Measurements from ENCODE around the gene FILIP1L. TPM values are rescaled to one million over a fixed set of nuclear protein-coding genes. Genes with fewer than 3 reads are reported as not detected.

Gene FILIP1L
- total RNA-seq, 2 experiments from 2014 or later: not detected

- Histone ChIP-seq H2AFZ (ENCODE audit: low read length) (no peak overlapping the region), H3K4me1 (ENCODE audit: insufficient read depth, low read length, poor library complexity, severe bottlenecking) (no peaks in the 10 kb centered on the region), H3K9me2 (ENCODE audit: insufficient read depth, low read length) (0 out of 2 replicates have a peak, but pooled peaks cover 3% of the 10 kb centered on the region), H4K20me1 (ENCODE audit: insufficient read depth, low read length) (no peaks in the 10 kb centered on the region), H3K4me2 (ENCODE audit: low read length) (no peak overlapping the region), H3K36me3 (ENCODE audit: insufficient read depth, low read length) (peaks cover 12% of the 10 kb centered on the region), H3K79me2 (ENCODE audit: insufficient read depth, low read depth, low read length) (no peaks in the 10 kb centered on the region), H3K9me3 (ENCODE audit: low read length) (peaks cover 10% of the 10 kb centered on the region), H3K4me3 (ENCODE audit: low read depth, low read length, poor library complexity, severe bottlenecking) (no peak overlapping the region), H3K27ac (ENCODE audit: low read depth, low read length, poor library complexity, severe bottlenecking) (no peak overlapping the region)
- no peak for DNase-seq (ENCODE audit: low spot score)
- POLR2A ChIA-PET: interaction anchor here (0.7 to 1.2 kb wide), 2 partner anchors 27 to 473 kb away, joined by 3 read pairs; no protein-coding TSS in a partner anchor
- intact Hi-C loops (cut with micrococcal nuclease; ENCODE audit: unreplicated experiment): no loop called here
- TF ChIP-seq EZH2phosphoT487 (IDR thresholded peaks at IDR 0.05; ENCODE audit: borderline replicate concordance, low read depth, low read length): no peak
- no TSS peak for BruUV-seq (replicated peaks)
- CTCF ChIA-PET (ENCODE audit: unreplicated experiment): no interaction called here
These were observed 43.4 kb upstream of the FILIP1L start for GRCh38 chr3:100157685-100158084.

GRCh38 chr3:100155590-100155989 is 41.3 kb upstream of the FILIP1L start:
- no peak overlapping the region for H3K27ac ChIP-seq (ENCODE audit: low read depth, low read length, poor library complexity, severe bottlenecking)
- ChIA-PET CTCF (ENCODE audit: unreplicated experiment) (no interaction called here), POLR2A (interaction anchor here (0.7 to 1.2 kb wide), 3 partner anchors 8 to 50 kb away, joined by 3 to 10 read pairs (median 4); no protein-coding TSS in a partner anchor)
- H3K4me2 ChIP-seq (ENCODE audit: low read length): no peak overlapping the region
- H3K4me1 ChIP-seq (ENCODE audit: insufficient read depth, low read length, poor library complexity, severe bottlenecking): no peaks in the 10 kb centered on the region
- intact Hi-C loops (cut with micrococcal nuclease; ENCODE audit: unreplicated experiment): no loop called here
- H3K9me3 ChIP-seq (ENCODE audit: low read length): peaks cover 10% of the 10 kb centered on the region
- BruUV-seq (replicated peaks): no TSS peak
- no peak overlapping the region for H3K4me3 ChIP-seq (ENCODE audit: low read depth, low read length, poor library complexity, severe bottlenecking)
- peaks cover 15% of the 10 kb centered on the region for H3K36me3 ChIP-seq (ENCODE audit: insufficient read depth, low read length)
- DNase-seq (ENCODE audit: low spot score): no peak
- no peak overlapping the region for H2AFZ ChIP-seq (ENCODE audit: low read length)
- 0 out of 2 replicates have a peak, but pooled peaks cover 3% of the 10 kb centered on the region for H3K9me2 ChIP-seq (ENCODE audit: insufficient read depth, low read length)
- no peak for TF ChIP-seq EZH2phosphoT487 (IDR thresholded peaks at IDR 0.05; ENCODE audit: borderline replicate concordance, low read depth, low read length)
- H4K20me1 ChIP-seq (ENCODE audit: insufficient read depth, low read length): no peaks in the 10 kb centered on the region
- no peaks in the 10 kb centered on the region for H3K79me2 ChIP-seq (ENCODE audit: insufficient read depth, low read depth, low read length)

GRCh38 chr3:100155128-100155527 is 40.8 kb upstream of the FILIP1L start:
- 0 out of 2 replicates have a peak, but pooled peaks cover 3% of the 10 kb centered on the region for H3K9me2 ChIP-seq (ENCODE audit: insufficient read depth, low read length)
- no peak overlapping the region for H2AFZ ChIP-seq (ENCODE audit: low read length)
- intact Hi-C loops (cut with micrococcal nuclease; ENCODE audit: unreplicated experiment): no loop called here
- BruUV-seq (replicated peaks): no TSS peak
- H3K4me3 ChIP-seq (ENCODE audit: low read depth, low read length, poor library complexity, severe bottlenecking): no peak overlapping the region
- no peak for DNase-seq (ENCODE audit: low spot score)
- H3K4me2 ChIP-seq (ENCODE audit: low read length): no peak overlapping the region
- no peaks in the 10 kb centered on the region for H3K4me1 ChIP-seq (ENCODE audit: insufficient read depth, low read length, poor library complexity, severe bottlenecking)
- peaks cover 10% of the 10 kb centered on the region for H3K9me3 ChIP-seq (ENCODE audit: low read length)
- CTCF ChIA-PET (ENCODE audit: unreplicated experiment): no interaction called here
- H4K20me1 ChIP-seq (ENCODE audit: insufficient read depth, low read length): no peaks in the 10 kb centered on the region
- H3K27ac ChIP-seq (ENCODE audit: low read depth, low read length, poor library complexity, severe bottlenecking): no peak overlapping the region
- no peaks in the 10 kb centered on the region for H3K79me2 ChIP-seq (ENCODE audit: insufficient read depth, low read depth, low read length)
- TF ChIP-seq EZH2phosphoT487 (IDR thresholded peaks at IDR 0.05; ENCODE audit: borderline replicate concordance, low read depth, low read length) (no peak), CTCF (conservative IDR thresholded peaks at IDR 0.05; ENCODE audit: low read length) (no peak)
- H3K36me3 ChIP-seq (ENCODE audit: insufficient read depth, low read length): peaks cover 15% of the 10 kb centered on the region
- POLR2A ChIA-PET: interaction anchor here (0.7 to 1.2 kb wide), 3 partner anchors 21 to 50 kb away, joined by 3 to 4 read pairs (median 3); no protein-coding TSS in a partner anchor
